ENCODE measurements around the gene CARM1. TPM values are rescaled to one million over a fixed set of nuclear protein-coding genes. Genes with fewer than 3 reads are reported as not detected.
A peak's percentile ranks its signal among the peaks of the same experiment; 100 is the strongest.

The CARM1 gene
- total and polyA plus RNA-seq, 8 donors: 34.4 to 54.1 (median 41.6) TPM

- ATAC-seq (no peak), DNase-seq (no peak)
- no peaks in the 10 kb centered on the region for H3K9me3 ChIP-seq
- peak overlapping the region; percentile 15 to 16 for H3K27ac ChIP-seq
- no peak for TF ChIP-seq CTCF (IDR thresholded peaks at IDR 0.05)
- peaks cover 17 to 55% of the 10 kb centered on the region in 2 donors for H3K4me1 ChIP-seq
- H3K4me3 ChIP-seq: no peak overlapping the region
- H3K36me3 ChIP-seq: no peaks in the 10 kb centered on the region
- intact Hi-C loops (cut with DNase I): no loop called here
- no peaks in the 10 kb centered on the region for H3K27me3 ChIP-seq
Measured at GRCh38 chr19:10963865-10964264, 92.5 kb downstream of the CARM1 start.

DNA sequence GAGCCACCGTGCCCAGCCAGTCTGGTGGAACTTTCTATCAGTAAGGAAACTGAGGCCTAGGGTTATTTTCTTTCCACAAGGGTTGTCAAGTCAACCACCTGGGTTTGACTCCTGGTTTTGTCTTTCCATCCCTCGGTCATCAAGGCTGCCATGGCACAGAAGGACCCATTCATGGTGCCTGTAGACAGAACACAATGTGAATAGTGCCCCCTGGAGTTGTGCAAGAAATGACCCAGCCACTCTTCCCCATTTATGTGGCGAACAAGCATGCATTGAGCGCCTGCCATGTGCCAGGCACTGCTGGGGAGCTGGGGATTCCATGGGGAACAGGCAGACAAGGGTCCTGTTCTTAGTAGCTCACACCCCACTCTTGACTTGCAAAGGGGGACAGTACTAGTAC, 93.5 kb downstream of the CARM1 start:
- TF ChIP-seq CTCF (IDR thresholded peaks at IDR 0.05): no peak
- DNase-seq (no peak), ATAC-seq (no peak)
- H3K27ac ChIP-seq: no peak overlapping the region
- H3K4me3 ChIP-seq: no peak overlapping the region
- H3K9me3 ChIP-seq: no peaks in the 10 kb centered on the region
- H3K27me3 ChIP-seq: no peaks in the 10 kb centered on the region
- H3K4me1 ChIP-seq: peaks cover 13 to 47% of the 10 kb centered on the region in 2 donors
- intact Hi-C loops (cut with DNase I): no loop called here
- no peaks in the 10 kb centered on the region for H3K36me3 ChIP-seq

GRCh38 chr19:10965398-10965797, 94.0 kb downstream of the CARM1 start:
- H3K9me3 ChIP-seq: no peaks in the 10 kb centered on the region
- H3K36me3 ChIP-seq: no peaks in the 10 kb centered on the region
- ATAC-seq (no peak), DNase-seq (no peak)
- H3K27ac ChIP-seq: no peak overlapping the region
- peaks cover 10 to 43% of the 10 kb centered on the region in 2 donors for H3K4me1 ChIP-seq
- H3K27me3 ChIP-seq: no peaks in the 10 kb centered on the region
- intact Hi-C loops (cut with DNase I): no loop called here
- TF ChIP-seq CTCF (IDR thresholded peaks at IDR 0.05): no peak
- no peak overlapping the region for H3K4me3 ChIP-seq

DNA sequence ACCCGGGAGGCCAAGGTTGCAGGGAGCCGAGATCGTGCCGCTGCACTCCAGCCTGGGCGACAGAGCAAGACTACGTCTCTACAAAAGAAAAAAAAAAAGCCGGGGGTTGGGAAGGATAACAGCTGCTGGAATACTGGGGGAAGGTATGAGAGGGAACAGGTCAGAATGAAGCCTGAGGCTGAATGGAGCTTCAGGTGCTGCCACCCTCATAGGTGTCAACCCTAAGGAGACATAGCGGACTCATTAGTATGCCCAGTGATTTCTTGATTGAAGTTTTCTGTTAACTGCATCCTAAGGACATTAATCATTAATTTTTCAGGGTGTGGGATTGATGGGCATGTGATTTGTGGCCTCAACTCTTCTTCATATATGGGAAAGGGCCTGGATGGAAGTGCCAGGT, 95.5 kb downstream of the CARM1 start:
- Histone ChIP-seq H3K4me3 (no peak overlapping the region), H3K27ac (no peak overlapping the region), H3K27me3 (no peaks in the 10 kb centered on the region), H3K36me3 (no peaks in the 10 kb centered on the region), H3K9me3 (no peaks in the 10 kb centered on the region), H3K4me1 (peaks cover 10 to 40% of the 10 kb centered on the region in 2 donors)
- intact Hi-C loops (cut with DNase I): no loop called here
- TF ChIP-seq CTCF (IDR thresholded peaks at IDR 0.05): no peak
- DNase-seq (no peak), ATAC-seq (no peak)

GRCh38 chr19:10968527-10969135, 97.3 kb downstream of the CARM1 start:
- TF ChIP-seq CTCF (IDR thresholded peaks at IDR 0.05): no peak
- intact Hi-C loops (cut with DNase I): no loop called here
- peak in 1 of 4 donors; percentile 42 for DNase-seq

More at GRCh38 chr19:10968527-10969135, 97.3 kb downstream of the CARM1 start:
- Histone ChIP-seq H3K9me3 (no peaks in the 10 kb centered on the region), H3K27me3 (no peaks in the 10 kb centered on the region), H3K4me3 (no peak overlapping the region), H3K36me3 (no peaks in the 10 kb centered on the region), H3K4me1 (peaks cover 0 to 33% of the 10 kb centered on the region in 2 donors), H3K27ac (peak overlapping the region; percentile 0 to 36)
- ATAC-seq: peak; percentile 73
